ENCODE results near the gene APC. TPM values are rescaled to one million over a fixed set of nuclear protein-coding genes. Genes with fewer than 3 reads are reported as not detected.

APC gene
- total RNA-seq, 1 experiment from 2014 or later: 33.7 TPM

DNA sequence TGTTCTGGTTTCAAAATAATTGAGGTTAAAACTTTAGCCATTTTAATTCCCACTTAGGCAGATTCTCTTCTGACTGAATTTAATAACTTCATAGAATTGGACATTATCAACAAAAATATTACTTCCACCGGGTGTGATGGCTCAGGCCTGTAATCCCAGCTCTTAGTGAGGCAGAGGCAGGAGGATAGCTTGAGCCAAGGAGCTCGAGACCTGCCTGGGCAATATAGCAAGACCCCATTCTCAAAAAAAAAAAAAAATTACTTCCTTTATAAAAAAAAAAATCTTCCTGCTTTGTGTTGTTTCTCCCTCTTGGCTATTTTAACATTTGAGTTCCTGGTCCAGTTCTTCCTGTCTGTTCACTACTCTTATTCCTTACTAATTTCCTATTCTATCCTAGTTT is 18.0 kb downstream of the APC start:
- CTCF ChIA-PET: interaction anchor here (0.6 kb wide), 1 partner anchor 238 kb away, joined by 5 read pairs; no protein-coding TSS in a partner anchor
- no peaks in the 10 kb centered on the region for H3K9me3 ChIP-seq (ENCODE audit: control insufficient read depth, insufficient read depth, low read depth, low read length)
- TF ChIP-seq POLR2AphosphoS5 (IDR thresholded peaks at IDR 0.05; ENCODE audit: low read depth, low read length) (no peak), TCF7L2 (IDR thresholded peaks at IDR 0.05; ENCODE audit: low read depth, low read length) (no peak), SIN3A (IDR thresholded peaks at IDR 0.05; ENCODE audit: borderline replicate concordance, insufficient read depth, low read depth, low read length) (no peak)
- TF ChIP-seq, protein P1, sequence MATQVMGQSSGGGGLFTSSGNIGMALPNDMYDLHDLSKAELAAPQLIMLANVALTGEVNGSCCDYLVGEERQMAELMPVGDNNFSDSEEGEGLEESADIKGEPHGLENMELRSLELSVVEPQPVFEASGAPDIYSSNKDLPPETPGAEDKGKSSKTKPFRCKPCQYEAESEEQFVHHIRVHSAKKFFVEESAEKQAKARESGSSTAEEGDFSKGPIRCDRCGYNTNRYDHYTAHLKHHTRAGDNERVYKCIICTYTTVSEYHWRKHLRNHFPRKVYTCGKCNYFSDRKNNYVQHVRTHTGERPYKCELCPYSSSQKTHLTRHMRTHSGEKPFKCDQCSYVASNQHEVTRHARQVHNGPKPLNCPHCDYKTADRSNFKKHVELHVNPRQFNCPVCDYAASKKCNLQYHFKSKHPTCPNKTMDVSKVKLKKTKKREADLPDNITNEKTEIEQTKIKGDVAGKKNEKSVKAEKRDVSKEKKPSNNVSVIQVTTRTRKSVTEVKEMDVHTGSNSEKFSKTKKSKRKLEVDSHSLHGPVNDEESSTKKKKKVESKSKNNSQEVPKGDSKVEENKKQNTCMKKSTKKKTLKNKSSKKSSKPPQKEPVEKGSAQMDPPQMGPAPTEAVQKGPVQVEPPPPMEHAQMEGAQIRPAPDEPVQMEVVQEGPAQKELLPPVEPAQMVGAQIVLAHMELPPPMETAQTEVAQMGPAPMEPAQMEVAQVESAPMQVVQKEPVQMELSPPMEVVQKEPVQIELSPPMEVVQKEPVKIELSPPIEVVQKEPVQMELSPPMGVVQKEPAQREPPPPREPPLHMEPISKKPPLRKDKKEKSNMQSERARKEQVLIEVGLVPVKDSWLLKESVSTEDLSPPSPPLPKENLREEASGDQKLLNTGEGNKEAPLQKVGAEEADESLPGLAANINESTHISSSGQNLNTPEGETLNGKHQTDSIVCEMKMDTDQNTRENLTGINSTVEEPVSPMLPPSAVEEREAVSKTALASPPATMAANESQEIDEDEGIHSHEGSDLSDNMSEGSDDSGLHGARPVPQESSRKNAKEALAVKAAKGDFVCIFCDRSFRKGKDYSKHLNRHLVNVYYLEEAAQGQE (IDR thresholded peaks at IDR 0.05; ENCODE audit: insufficient read depth in 1 of 2, low read depth in 2 of 2, low read length in 1 of 2): no peak
- TF ChIP-seq, protein P2, sequence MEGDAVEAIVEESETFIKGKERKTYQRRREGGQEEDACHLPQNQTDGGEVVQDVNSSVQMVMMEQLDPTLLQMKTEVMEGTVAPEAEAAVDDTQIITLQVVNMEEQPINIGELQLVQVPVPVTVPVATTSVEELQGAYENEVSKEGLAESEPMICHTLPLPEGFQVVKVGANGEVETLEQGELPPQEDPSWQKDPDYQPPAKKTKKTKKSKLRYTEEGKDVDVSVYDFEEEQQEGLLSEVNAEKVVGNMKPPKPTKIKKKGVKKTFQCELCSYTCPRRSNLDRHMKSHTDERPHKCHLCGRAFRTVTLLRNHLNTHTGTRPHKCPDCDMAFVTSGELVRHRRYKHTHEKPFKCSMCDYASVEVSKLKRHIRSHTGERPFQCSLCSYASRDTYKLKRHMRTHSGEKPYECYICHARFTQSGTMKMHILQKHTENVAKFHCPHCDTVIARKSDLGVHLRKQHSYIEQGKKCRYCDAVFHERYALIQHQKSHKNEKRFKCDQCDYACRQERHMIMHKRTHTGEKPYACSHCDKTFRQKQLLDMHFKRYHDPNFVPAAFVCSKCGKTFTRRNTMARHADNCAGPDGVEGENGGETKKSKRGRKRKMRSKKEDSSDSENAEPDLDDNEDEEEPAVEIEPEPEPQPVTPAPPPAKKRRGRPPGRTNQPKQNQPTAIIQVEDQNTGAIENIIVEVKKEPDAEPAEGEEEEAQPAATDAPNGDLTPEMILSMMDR (IDR thresholded peaks at IDR 0.05): no peak
- BruUV-seq (replicated peaks): no TSS peak
- no peaks in the 10 kb centered on the region for H3K36me3 ChIP-seq (ENCODE audit: control insufficient read depth, insufficient read depth, low read length)
- ATAC-seq (no peak), DNase-seq (ENCODE audit: low read depth, low spot score) (no peak)
- intact Hi-C loops (cut with micrococcal nuclease; ENCODE audit: unreplicated experiment) (loop anchor here (2.0 to 10.0 kb wide), 2 partner anchors 65 to 581 kb away; no protein-coding TSS in a partner anchor), in situ Hi-C loops (cut with HindIII; ENCODE audit: low pct_unique_long_range_greater_than_20kb, low sequenced_read_pairs) (no loop called here)
- POLR2A ChIA-PET: interaction anchor here (0.7 kb wide), 1 partner anchor 170 kb away, joined by 3 read pairs; no protein-coding TSS in a partner anchor
- no peaks in the 10 kb centered on the region for H3K27me3 ChIP-seq (ENCODE audit: control insufficient read depth, insufficient read depth, low read length)
- no peaks in the 10 kb centered on the region; the same call in 1 of the 2 replicates for H3K4me1 ChIP-seq (ENCODE audit: control insufficient read depth, insufficient read depth, low read length)
- H3K4me3 ChIP-seq (ENCODE audit: low read depth in 2 of 2, low read length in 2 of 2): no peak overlapping the region
- H3K27ac ChIP-seq (ENCODE audit: low read length): no peak overlapping the region

DNA sequence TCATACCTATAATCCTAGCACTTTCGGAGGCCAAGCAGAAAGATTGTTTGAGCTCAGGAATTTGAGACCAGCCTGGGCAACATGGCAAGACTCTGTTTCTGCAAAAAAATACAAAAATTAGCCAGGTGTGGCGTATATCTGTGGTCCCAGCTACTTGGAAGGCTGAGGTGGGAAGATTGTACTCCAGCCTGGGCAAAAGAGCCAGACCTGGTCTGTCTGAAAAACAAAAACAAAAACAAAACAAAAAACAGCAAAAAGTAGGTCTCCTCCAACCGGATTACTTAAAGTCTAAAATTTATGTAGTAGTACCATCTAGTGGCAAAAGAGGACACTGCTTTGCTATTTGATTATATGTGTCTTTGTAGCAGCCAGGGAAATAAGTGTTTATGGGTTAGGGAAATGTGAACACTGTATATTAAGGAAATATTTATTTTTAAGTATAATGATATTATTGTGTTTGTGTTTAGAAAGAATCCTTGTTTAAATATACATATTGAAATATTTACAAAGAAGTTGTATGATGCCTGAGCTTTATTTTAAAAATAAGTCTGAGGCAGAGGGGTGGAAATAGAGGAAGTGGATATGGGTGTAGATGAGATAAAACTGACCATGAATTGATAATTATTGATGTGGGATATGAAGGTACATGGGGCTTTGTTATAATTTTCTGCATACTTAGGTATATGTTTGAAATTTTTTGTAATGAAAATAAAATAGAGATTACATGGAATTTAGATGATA is 20.0 kb downstream of the APC start:
- POLR2A ChIA-PET: no interaction called here
- no TSS peak for BruUV-seq (replicated peaks)
- H3K36me3 ChIP-seq (ENCODE audit: control insufficient read depth, insufficient read depth, low read length): no peaks in the 10 kb centered on the region
- ATAC-seq: peak; percentile 91
- H3K4me1 ChIP-seq (ENCODE audit: control insufficient read depth, insufficient read depth, low read length): 0 out of 2 replicates have a peak, but pooled peaks cover 4% of the 10 kb centered on the region
- H3K27me3 ChIP-seq (ENCODE audit: control insufficient read depth, insufficient read depth, low read length): no peaks in the 10 kb centered on the region
- in situ Hi-C loops (cut with HindIII; ENCODE audit: low pct_unique_long_range_greater_than_20kb, low sequenced_read_pairs) (no loop called here), intact Hi-C loops (cut with micrococcal nuclease; ENCODE audit: unreplicated experiment) (loop anchor here (1.0 to 10.0 kb wide), 3 partner anchors 67 to 583 kb away; no protein-coding TSS in a partner anchor)
- H3K9me3 ChIP-seq (ENCODE audit: control insufficient read depth, insufficient read depth, low read depth, low read length): no peaks in the 10 kb centered on the region
- H3K4me3 ChIP-seq (ENCODE audit: low read depth in 2 of 2, low read length in 2 of 2): no peak overlapping the region
- CTCF ChIA-PET: interaction anchor here (0.6 to 1.7 kb wide), 7 partner anchors 9 to 337 kb away, joined by 3 to 8 read pairs (median 3); no protein-coding TSS in a partner anchor
- DNase-seq (ENCODE audit: low read depth, low spot score): peak; percentile 52
- TF ChIP-seq, protein P2 (IDR thresholded peaks at IDR 0.05): peak; percentile 76
- TF ChIP-seq POLR2AphosphoS5 (IDR thresholded peaks at IDR 0.05; ENCODE audit: low read depth, low read length) (no peak), TCF7L2 (IDR thresholded peaks at IDR 0.05; ENCODE audit: low read depth, low read length) (no peak)
- H3K27ac ChIP-seq (ENCODE audit: low read length): no peak overlapping the region
